T47D (cell line): ENCODE measurements around the gene MICU1.

ENCODE experiments used
- DNase-seq, 2 experiments: peaks; one replicate each; pipeline versions ENCODE4 v3.0.0 to v3.0.0-alpha.2; 2011 to 2012; ENCODE audit warnings: low read depth in 1 of 2, low spot score in 1 of 2
- JUND ChIP-seq: IDR thresholded peaks from 2 replicates; pipeline ENCODE4 v1.6.1; 2012; ENCODE audit warnings: low read depth
- in situ Hi-C: cut with HindIII; loops from 2 replicates; pipeline ENCODE4 v1.10.0; 2016; ENCODE audit warnings: low sequenced_read_pairs, low pct_unique_long_range_greater_than_20kb

The MICU1 gene

GRCh38 chr10:72612203-72612826, 13.6 kb downstream of the MICU1 start:
- DNase-seq: peak in 1 of 2 experiments; percentile 41
- in situ Hi-C loops: no loop called here

GRCh38 chr10:72611783-72612182, 14.1 kb downstream of the MICU1 start:
- in situ Hi-C loops: no loop called here
- TF ChIP-seq JUND: no peak
- DNase-seq: no peak

More at GRCh38 chr10:72612203-72612826, 13.6 kb downstream of the MICU1 start:
- no peak for TF ChIP-seq JUND

- no peak for TF ChIP-seq JUND
- DNase-seq: no peak
- in situ Hi-C loops: no loop called here
These were observed 15.4 kb downstream of the MICU1 start for GRCh38 chr10:72610466-72610865.

- in situ Hi-C loops: no loop called here
- no peak for TF ChIP-seq JUND
- DNase-seq: no peak
These were observed 20.8 kb downstream of the MICU1 start for GRCh38 chr10:72605122-72605521.

GRCh38 chr10:72601144-72601543, 24.7 kb downstream of the MICU1 start:
- in situ Hi-C loops: no loop called here
- no peak for TF ChIP-seq JUND
- no peak for DNase-seq

- DNase-seq: no peak
- TF ChIP-seq JUND: no peak
- in situ Hi-C loops: no loop called here
These were observed 26.8 kb downstream of the MICU1 start for GRCh38 chr10:72598769-72599701.

- no peak for DNase-seq
- in situ Hi-C loops: no loop called here
- no peak for TF ChIP-seq JUND
These were observed 28.0 kb downstream of the MICU1 start for GRCh38 chr10:72597897-72598296.

GRCh38 chr10:72595436-72595835, 30.4 kb downstream of the MICU1 start:
- DNase-seq: no peak
- TF ChIP-seq JUND: no peak
- in situ Hi-C loops: no loop called here

- in situ Hi-C loops: no loop called here
- DNase-seq: no peak
These were observed 31.9 kb downstream of the MICU1 start for GRCh38 chr10:72593963-72594362.

GRCh38 chr10:72588266-72588665, 37.6 kb downstream of the MICU1 start:
- in situ Hi-C loops: no loop called here
- no peak for TF ChIP-seq JUND
- no peak for DNase-seq

More at GRCh38 chr10:72593963-72594362, 31.9 kb downstream of the MICU1 start:
- no peak for TF ChIP-seq JUND

- DNase-seq: no peak
- no peak for TF ChIP-seq JUND
- in situ Hi-C loops: no loop called here
These were observed 38.3 kb downstream of the MICU1 start for GRCh38 chr10:72587568-72587967.

GRCh38 chr10:72574636-72575035, 51.2 kb downstream of the MICU1 start:
- DNase-seq: no peak
- no peak for TF ChIP-seq JUND
- in situ Hi-C loops: no loop called here

GRCh38 chr10:72573079-72573478, 52.8 kb downstream of the MICU1 start:
- no peak for TF ChIP-seq JUND
- DNase-seq: no peak
- in situ Hi-C loops: no loop called here
